ENCODE measurements around the gene HPS5. TPM values are rescaled to one million over a fixed set of nuclear protein-coding genes. Genes with fewer than 3 reads are reported as not detected.

The HPS5 gene
- polyA plus RNA-seq, 1 experiment, result 15.3 TPM

DNA sequence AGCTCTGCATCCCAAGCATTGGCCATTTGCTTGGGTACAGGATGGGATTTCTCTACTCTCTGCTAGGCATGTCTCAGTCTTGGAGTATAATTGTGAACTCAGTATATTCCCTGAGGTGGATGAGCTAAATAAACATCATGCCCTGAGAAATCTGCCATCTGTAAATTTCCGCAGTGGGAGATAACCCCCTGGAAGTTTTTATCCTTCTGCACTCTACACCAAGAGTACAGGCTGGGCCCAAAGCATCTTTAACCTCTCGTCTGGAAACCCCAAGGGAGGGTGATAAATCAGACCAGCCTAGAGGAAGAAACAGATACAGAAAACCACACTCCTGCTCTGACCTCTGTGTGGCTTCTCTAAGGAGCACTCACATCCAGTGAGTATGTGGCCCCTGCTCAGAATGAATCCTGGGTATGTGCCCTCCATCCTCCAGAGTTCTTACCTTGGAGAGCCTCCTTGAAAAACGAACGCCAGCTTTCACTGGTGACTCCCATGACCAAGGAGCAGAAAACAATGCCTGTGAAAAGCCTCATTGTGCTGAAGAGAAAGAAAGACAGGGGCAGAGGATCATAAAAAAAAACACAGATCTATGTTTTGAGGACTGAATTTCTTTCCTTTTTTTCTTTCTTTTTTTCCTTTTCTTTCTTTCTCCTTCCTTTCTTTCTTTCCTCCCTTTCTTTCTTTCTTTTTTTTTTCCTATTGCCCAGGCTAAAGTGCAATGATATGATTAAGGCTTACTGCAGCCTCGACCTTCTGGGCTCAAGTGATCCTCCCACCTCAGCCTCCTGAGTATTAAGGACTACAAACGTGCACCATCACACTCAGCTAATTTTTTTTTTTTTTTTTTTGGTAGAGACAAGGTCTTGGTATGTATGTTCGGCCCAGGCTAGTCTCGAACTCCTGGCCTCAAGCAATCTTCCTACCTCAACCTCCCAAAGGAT, 86.3 kb downstream of the HPS5 start:
- ChIA-PET POLR2A (no interaction called here), CTCF (interaction anchor here (0.7 to 1.9 kb wide), 3 partner anchors 8 to 112 kb away, joined by 3 to 6 read pairs (median 3); partner anchors contain the start of gene SAA2)
- Histone ChIP-seq H3K36me3 (ENCODE audit: control insufficient read depth, insufficient read depth, low read length) (no peaks in the 10 kb centered on the region), H3K27me3 (ENCODE audit: control insufficient read depth, insufficient read depth, low read length) (peaks cover 6% of the 10 kb centered on the region), H3K4me3 (ENCODE audit: low read depth, low read length) (no peak overlapping the region)
- TF ChIP-seq, protein P1, sequence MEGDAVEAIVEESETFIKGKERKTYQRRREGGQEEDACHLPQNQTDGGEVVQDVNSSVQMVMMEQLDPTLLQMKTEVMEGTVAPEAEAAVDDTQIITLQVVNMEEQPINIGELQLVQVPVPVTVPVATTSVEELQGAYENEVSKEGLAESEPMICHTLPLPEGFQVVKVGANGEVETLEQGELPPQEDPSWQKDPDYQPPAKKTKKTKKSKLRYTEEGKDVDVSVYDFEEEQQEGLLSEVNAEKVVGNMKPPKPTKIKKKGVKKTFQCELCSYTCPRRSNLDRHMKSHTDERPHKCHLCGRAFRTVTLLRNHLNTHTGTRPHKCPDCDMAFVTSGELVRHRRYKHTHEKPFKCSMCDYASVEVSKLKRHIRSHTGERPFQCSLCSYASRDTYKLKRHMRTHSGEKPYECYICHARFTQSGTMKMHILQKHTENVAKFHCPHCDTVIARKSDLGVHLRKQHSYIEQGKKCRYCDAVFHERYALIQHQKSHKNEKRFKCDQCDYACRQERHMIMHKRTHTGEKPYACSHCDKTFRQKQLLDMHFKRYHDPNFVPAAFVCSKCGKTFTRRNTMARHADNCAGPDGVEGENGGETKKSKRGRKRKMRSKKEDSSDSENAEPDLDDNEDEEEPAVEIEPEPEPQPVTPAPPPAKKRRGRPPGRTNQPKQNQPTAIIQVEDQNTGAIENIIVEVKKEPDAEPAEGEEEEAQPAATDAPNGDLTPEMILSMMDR (IDR thresholded peaks at IDR 0.05; ENCODE audit: insufficient read depth, low read depth, low read length), result no peak
- DNase-seq (ENCODE audit: low read depth), result no peak

DNA sequence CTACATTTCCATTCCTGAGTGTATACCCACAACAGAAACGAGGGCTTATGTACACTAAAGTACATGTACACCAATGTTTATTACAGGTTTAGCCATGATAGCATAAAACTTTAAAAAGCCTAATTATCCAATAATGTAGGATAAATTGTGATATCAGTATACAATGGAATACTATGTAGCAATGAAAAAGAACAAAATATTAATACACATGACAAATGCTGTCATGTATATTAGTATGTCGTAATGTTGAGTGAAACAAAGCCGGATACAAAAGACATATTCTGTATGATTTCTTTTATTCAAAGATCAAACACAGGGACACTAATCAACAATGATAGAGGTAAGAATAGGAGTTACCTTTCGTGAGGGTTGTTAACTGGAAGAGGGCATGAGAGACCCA, 88.0 kb downstream of the HPS5 start:
- DNase-seq (ENCODE audit: low read depth), result no peak
- CTCF ChIA-PET, result no interaction called here
- Histone ChIP-seq H3K4me3 (ENCODE audit: low read depth, low read length) (no peak overlapping the region), H3K27me3 (ENCODE audit: control insufficient read depth, insufficient read depth, low read length) (peaks cover 2% of the 10 kb centered on the region), H3K36me3 (ENCODE audit: control insufficient read depth, insufficient read depth, low read length) (no peaks in the 10 kb centered on the region)
- POLR2A ChIA-PET, result no interaction called here
- TF ChIP-seq, protein P1 (IDR thresholded peaks at IDR 0.05; ENCODE audit: insufficient read depth, low read depth, low read length), result no peak

DNA sequence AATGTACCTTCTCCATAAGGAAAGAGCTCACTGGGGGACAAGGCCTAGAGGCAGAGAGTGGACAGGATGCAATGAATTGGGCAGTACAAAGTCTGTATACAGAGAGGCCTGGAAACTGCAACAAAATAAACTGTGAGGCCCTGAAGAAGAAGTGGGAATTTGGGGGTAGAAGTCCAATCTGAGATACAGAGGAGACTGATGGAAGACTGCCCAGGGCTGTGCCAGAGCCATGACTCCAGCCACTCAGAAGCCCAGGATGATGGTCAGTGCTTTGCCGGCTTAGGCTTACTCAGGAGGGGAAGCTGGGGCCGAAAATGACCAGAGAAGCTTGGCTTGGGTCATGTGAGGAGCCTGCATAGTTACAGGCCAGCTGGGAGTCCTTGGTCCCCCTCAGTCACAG, 91.1 kb downstream of the HPS5 start:
- DNase-seq (ENCODE audit: low read depth), result no peak
- POLR2A ChIA-PET, result no interaction called here
- TF ChIP-seq, protein P1 (IDR thresholded peaks at IDR 0.05; ENCODE audit: insufficient read depth, low read depth, low read length), result no peak
- no peaks in the 10 kb centered on the region for H3K36me3 ChIP-seq (ENCODE audit: control insufficient read depth, insufficient read depth, low read length)
- no peak overlapping the region for H3K4me3 ChIP-seq (ENCODE audit: low read depth, low read length)
- H3K27me3 ChIP-seq (ENCODE audit: control insufficient read depth, insufficient read depth, low read length), result no peaks in the 10 kb centered on the region; the same call in 1 of the 2 replicates
- CTCF ChIA-PET, result interaction anchor here (0.8 to 0.9 kb wide), 2 partner anchors 13 kb away, joined by 3 read pairs; no protein-coding TSS in a partner anchor

DNA sequence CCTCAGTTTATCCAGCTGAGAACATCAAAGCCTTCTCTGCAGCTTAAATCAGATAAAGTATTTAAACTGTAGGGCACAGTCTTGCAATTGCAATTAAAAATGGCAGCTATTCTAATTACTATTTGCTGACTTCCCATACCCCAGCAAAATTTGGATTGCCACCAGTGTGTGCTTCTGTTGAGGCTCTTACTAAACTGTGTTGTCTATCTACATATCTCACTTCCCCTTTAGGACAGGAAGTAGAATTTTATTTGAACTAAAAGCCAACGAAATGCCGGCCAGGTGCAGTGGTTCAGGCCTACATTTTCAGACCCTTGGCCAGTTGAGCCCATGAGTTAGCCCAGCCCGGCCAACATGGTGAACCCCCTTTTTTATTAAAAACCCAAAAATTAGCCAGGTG, 92.4 kb downstream of the HPS5 start:
- TF ChIP-seq, protein P1 (IDR thresholded peaks at IDR 0.05; ENCODE audit: insufficient read depth, low read depth, low read length), result no peak
- DNase-seq (ENCODE audit: low read depth), result no peak
- no peaks in the 10 kb centered on the region for H3K27me3 ChIP-seq (ENCODE audit: control insufficient read depth, insufficient read depth, low read length)
- POLR2A ChIA-PET, result no interaction called here
- CTCF ChIA-PET, result interaction anchor here (1.2 to 1.3 kb wide), 2 partner anchors 9 to 14 kb away, joined by 3 to 4 read pairs; no protein-coding TSS in a partner anchor
- no peaks in the 10 kb centered on the region for H3K36me3 ChIP-seq (ENCODE audit: control insufficient read depth, insufficient read depth, low read length)
- no peak overlapping the region for H3K4me3 ChIP-seq (ENCODE audit: low read depth, low read length)

Small RNAs within 50 kb of the gene (small RNA-seq; reads per million reads assigned to genes)
- gene RNA5SP333 (ENCODE audit: insufficient read length, low read depth, low replicate concordance) (not detected), gene RNA5SP334 (ENCODE audit: insufficient read length, low read depth, low replicate concordance) (not detected)

Other genes starting within 250 kb of the HPS5 start
- gene SAAL1, start 216.1 kb downstream of the HPS5 start, polyA plus RNA-seq (2011; rRNA removed), result 8.9 and 13.3 TPM in 2 replicates
- not detected in 2 replicates for gene MRGPRX3, start 189.6 kb downstream of the HPS5 start, polyA plus RNA-seq (2011; rRNA removed)
- gene MRGPRX4, start 149.3 kb downstream of the HPS5 start, polyA plus RNA-seq (2011; rRNA removed), result not detected in 2 replicates
- not detected in 2 replicates for gene SAA4, start 85.3 kb downstream of the HPS5 start, polyA plus RNA-seq (2011; rRNA removed)
- 0.54 and 0.55 TPM in 2 replicates for gene SAA2, start 73.5 kb downstream of the HPS5 start, polyA plus RNA-seq (2011; rRNA removed)
- gene SAA1, start 55.9 kb downstream of the HPS5 start, polyA plus RNA-seq (2011; rRNA removed), result 2.3 and 3.4 TPM in 2 replicates
- 24.9 and 42.9 TPM in 2 replicates for gene GTF2H1, start 427 bp upstream of the HPS5 start, polyA plus RNA-seq (2011; rRNA removed)
- 946 and 2,237 TPM in 2 replicates for gene LDHA, start 72.4 kb upstream of the HPS5 start, polyA plus RNA-seq (2011; rRNA removed)
- 0.10 TPM in 1 of 2 replicates, not detected in the other for gene LDHC, start 90.2 kb upstream of the HPS5 start, polyA plus RNA-seq (2011; rRNA removed)
- gene LDHAL6A, start 133.7 kb upstream of the HPS5 start, polyA plus RNA-seq (2011; rRNA removed), result not detected in 2 replicates
- gene TSG101, start 204.8 kb upstream of the HPS5 start, polyA plus RNA-seq (2011; rRNA removed), result 152 and 174 TPM in 2 replicates